K562 (cell line): Measurements from ENCODE around the gene APBB2. TPM values are rescaled to one million over a fixed set of nuclear protein-coding genes. Genes with fewer than 3 reads are reported as not detected.

Experiments used
- ATAC-seq: fragments of 200-7000 bp; cut with Tn5 transposase; 3 replicates; pipeline ENCODE4 v1.9.1; 2020; ENCODE audit warnings: moderate library complexity
- BruUV-seq: library from RNA; stranded (reverse); fragments of 400-500 nt; replicated peaks from 2 replicates; lab custom pipeline; 2021; lab: Mats Ljungman, UMichigan
- CTCF ChIA-PET: fragments of 300-600 bp; formaldehyde crosslinking; extraction: SDS; loops from one replicate; lab custom pipeline; 2021; ENCODE audit warnings: low intra/inter-chr PET ratio; lab: Yijun Ruan, JAX
- POLR2A ChIA-PET: fragments of 300-600, 350-650 bp; sonication (Branson Sonifier 250); formaldehyde crosslinking; extraction: SDS; loops from one replicate; lab custom pipeline; 2021; ENCODE audit warnings: antibody characterized with exemption, inconsistent platforms; lab: Yijun Ruan, JAX
- DNase-seq, 4 experiments: peaks; one replicate each; pipeline versions ENCODE4 v3.0.0 to v3.0.0-alpha.2; 2011 to 2018; ENCODE audit warnings: low spot score in 3 of 4, mixed read lengths in 3 of 4; ENCODE audit errors: extremely low read depth in 1 of 4
- FAIRE-seq: peaks from 2 replicates; lab custom pipeline; 2011; peaks lifted over from hg19 to GRCh38; lab: Jason Lieb, UNC
- H2AFZ ChIP-seq: 2 replicates; pipeline ENCODE4 v1.6.0; 2011; ENCODE audit warnings: low read depth, low read length, control low read depth, inconsistent platforms
- H3K27ac ChIP-seq: fragments of 200-600 bp; 3 replicates; pipeline ENCODE4 v1.8.0; 2011; ENCODE audit warnings: low read depth, mild to moderate bottlenecking, control low read depth, inconsistent platforms, low read length, moderate library complexity, mixed read lengths; ENCODE audit errors: extremely low read depth
- H3K27me3 ChIP-seq, 2 experiments: fragments of 300-600 bp in 1 of 2; 2 replicates in 1 of 2; 3 replicates in 1 of 2; pipeline versions ENCODE4 v1.6.0 to v1.8.0; 2011; ENCODE audit warnings: inconsistent platforms in 2 of 2, low read length in 2 of 2, mild to moderate bottlenecking in 1 of 2, mixed read lengths in 1 of 2, moderate library complexity in 1 of 2; ENCODE audit not compliant: control insufficient read depth in 2 of 2, insufficient read depth in 2 of 2
- H3K36me3 ChIP-seq: fragments of 300-600 bp; 3 replicates; pipeline ENCODE4 v1.8.0; 2011; ENCODE audit warnings: mild to moderate bottlenecking, low read length, inconsistent platforms; ENCODE audit not compliant: control insufficient read depth, insufficient read depth
- H3K4me1 ChIP-seq, 2 experiments: fragments of 200-600 bp in 1 of 2; replicated peaks in 1 of 2; 2 replicates in 1 of 2; 3 replicates in 1 of 2; pipeline versions ENCODE4 v1.5.1 to v1.8.0; 2011; ENCODE audit warnings: inconsistent platforms in 2 of 2, low read length in 2 of 2, mild to moderate bottlenecking in 1 of 2, mixed read lengths in 1 of 2, moderate library complexity in 1 of 2; ENCODE audit not compliant: control insufficient read depth in 2 of 2, insufficient read depth in 2 of 2
- H3K4me2 ChIP-seq: 2 replicates; pipeline ENCODE4 v1.6.1; 2011; ENCODE audit warnings: low read length, control low read depth, inconsistent platforms, mixed read lengths; ENCODE audit not compliant: insufficient read depth
- H3K4me3 ChIP-seq: fragments of 200-600 bp; sonication (generic), shearing (Covaris generic); 2 replicates; pipeline ENCODE4 v1.5.1; 2016; ENCODE audit warnings: control low read depth, inconsistent platforms
- H3K79me2 ChIP-seq: fragments of 200-600 bp; 3 replicates; pipeline ENCODE4 v1.8.0; 2011; ENCODE audit warnings: low read length, inconsistent platforms; ENCODE audit not compliant: control insufficient read depth, insufficient read depth
- H3K9ac ChIP-seq, 2 experiments: 2 replicates each; pipeline versions ENCODE4 v1.6.0 to v1.6.1; 2011; ENCODE audit warnings: low read depth in 2 of 2, low read length in 2 of 2, control low read depth in 1 of 2, inconsistent platforms in 1 of 2, mild to moderate bottlenecking in 1 of 2, mixed read lengths in 1 of 2; ENCODE audit not compliant: insufficient read depth in 1 of 2
- H3K9me1 ChIP-seq: one replicate; pipeline ENCODE4 v1.6.0; 2011; ENCODE audit warnings: inconsistent platforms, mild to moderate bottlenecking, low read length, moderate library complexity; ENCODE audit not compliant: control insufficient read depth, insufficient read depth
- H3K9me3 ChIP-seq: replicated peaks from 2 replicates; pipeline ENCODE4 v1.5.1; 2011; ENCODE audit warnings: low read depth, low read length, inconsistent platforms; ENCODE audit not compliant: control insufficient read depth, insufficient read depth
- H4K20me1 ChIP-seq: replicated peaks from 2 replicates; pipeline ENCODE4 v1.6.1; 2011; ENCODE audit warnings: low read length, inconsistent platforms, mixed read lengths; ENCODE audit not compliant: control insufficient read depth, insufficient read depth
- FUS ChIP-seq: fragments of 200-400 bp; formaldehyde crosslinking; optimal IDR thresholded peaks from 2 replicates; pipeline ENCODE3; 2017; ENCODE audit warnings: low read depth, low read length
- GATAD2B ChIP-seq: fragments of 450-650 bp; IDR thresholded peaks from 2 replicates; pipeline ENCODE4 v1.6.1; 2017; ENCODE audit warnings: mild to moderate bottlenecking, borderline replicate concordance
- IRF2 ChIP-seq: sonication (generic); formaldehyde crosslinking; IDR thresholded peaks from 2 replicates; pipeline ENCODE4 v1.8.1; 2022; ENCODE audit warnings: mild to moderate bottlenecking, missing genetic modification reagents
- MEIS2 ChIP-seq: fragments of 450-650 bp; IDR thresholded peaks from 2 replicates; pipeline ENCODE4 v1.6.1; 2014; ENCODE audit warnings: mild to moderate bottlenecking; ENCODE audit not compliant: partially characterized antibody
- NFIX ChIP-seq: fragments of 250-450 bp; sonication (Bioruptor Pico); IDR thresholded peaks from 2 replicates; pipeline ENCODE4 v1.4.0; 2020; ENCODE audit warnings: low read depth, mild to moderate bottlenecking, moderate library complexity
- PCBP2 ChIP-seq: fragments of 200-400 bp; formaldehyde crosslinking; IDR thresholded peaks from 2 replicates; pipeline ENCODE4 v1.6.1; 2018; ENCODE audit warnings: low read length, low read depth, mild to moderate bottlenecking, moderate library complexity; ENCODE audit not compliant: poor library complexity, severe bottlenecking
- ZBTB8A ChIP-seq: fragments of 450-650 bp; IDR thresholded peaks from 2 replicates; pipeline ENCODE4 v1.6.1; 2018; ENCODE audit warnings: mild to moderate bottlenecking, moderate library complexity; ENCODE audit not compliant: partially characterized antibody
- ZNF121 ChIP-seq: sonication (generic); formaldehyde crosslinking; conservative IDR thresholded peaks from 2 replicates; pipeline ENCODE4 v1.8.0; 2022; ENCODE audit warnings: missing genetic modification reagents
- ZNF586 ChIP-seq: fragments of 450-650 bp; formaldehyde crosslinking; conservative IDR thresholded peaks from 2 replicates; pipeline ENCODE4 v1.4.0; 2020; ENCODE audit warnings: mild to moderate bottlenecking, moderate library complexity
- WGBS: fragments of 100-300 bp; shearing (Covaris generic); methylation state at CpG from one replicate; pipeline ENCODE4 v1.1.6; 2016; ENCODE audit warnings: low coverage, mixed read lengths; ENCODE audit not compliant: insufficient coverage; ENCODE audit errors: missing lambda C conversion rate; 5-methylcytosine and 5-hydroxymethylcytosine counted together
- in situ Hi-C: fragments of 300-500 bp; cut with MboI; formaldehyde crosslinking; loops from 4 replicates; pipeline ENCODE4 v1.15.0; 2018; ENCODE audit warnings: inconsistent platforms, mixed read lengths
- intact Hi-C: fragments of 100-400 bp; cut with micrococcal nuclease; formaldehyde crosslinking; loops from 2 replicates; pipeline ENCODE4 v1.14.2; 2022
- polyA plus RNA-seq, 8 experiments: library from polyadenylated mRNA; depleted of rRNA in 4 of 8; stranded (reverse) in 5 of 8; unstranded in 3 of 8; fragments of >200 nt; fragmentation: Nextera tagmentation in 2 of 8; fragmentation: Illumina TruSeq in 1 of 8; extraction: Ambion mirVana in 2 of 8; extraction: Trizol in 1 of 8; gene quantifications; 2 replicates each; pipeline versions ENCODE4 v1.2.1 to v1.2.3, GENCODE V29; 2011 to 2014; ENCODE audit warnings: inconsistent platforms in 1 of 8, missing spikeins in 1 of 8
- total RNA-seq, 7 experiments: library from RNA; depleted of rRNA in 6 of 7; stranded (reverse); fragments of >200 nt in 6 of 7; fragmentation: Illumina TruSeq in 2 of 7; extraction: Trizol in 2 of 7; gene quantifications; 2 replicates each; pipeline versions ENCODE4 v1.2.1 to v1.2.3, GENCODE V29; 2011 to 2021; ENCODE audit warnings: low replicate concordance in 1 of 7
- TF ChIP-seq, protein P1 (sequence below): IDR thresholded peaks from 2 replicates; pipeline ENCODE4 v1.6.1; 2011; ENCODE audit not compliant: insufficient read length; ENCODE audit errors: extremely low read depth
- TF ChIP-seq, protein P2 (sequence below): fragments of 250-450 bp; sonication (Bioruptor Pico); IDR thresholded peaks from 2 replicates; pipeline ENCODE4 v1.8.0; 2022; ENCODE audit warnings: moderate library complexity, mild to moderate bottlenecking, inconsistent platforms
- TF ChIP-seq, protein P3 (sequence below): fragments of 450-650 bp; IDR thresholded peaks from 2 replicates; pipeline ENCODE4 v1.6.1; 2016

The APBB2 gene
- total and polyA plus RNA-seq, 9 of the 15 experiments (the other 6 are each of a cell fraction or from before 2014, with no cell fraction given) = 0.08 to 2.1 (median 1.4) TPM

DNA sequence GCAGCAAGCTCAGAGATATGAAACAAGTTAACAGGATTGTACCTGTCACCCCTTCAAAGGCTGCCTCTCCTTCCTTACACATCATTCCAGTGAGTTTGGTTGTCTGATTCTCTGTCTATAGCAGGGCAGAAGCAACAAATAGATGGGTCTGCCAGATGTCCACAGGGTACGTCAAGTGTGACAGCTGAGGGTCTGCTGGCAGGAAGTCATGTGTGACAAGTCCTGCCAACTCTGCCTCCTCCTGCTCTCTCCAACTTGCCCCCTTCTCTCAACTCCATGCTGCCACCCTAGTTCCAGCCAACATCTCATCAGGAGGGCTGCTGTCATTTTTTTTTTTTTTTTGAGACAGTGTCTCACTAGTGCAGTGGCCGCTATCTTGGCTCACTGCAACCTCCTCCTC, 355.4 kb downstream of the APBB2 start:
- intact Hi-C loops (no loop called here), in situ Hi-C loops (no loop called here)
- ChIA-PET CTCF (no interaction called here), POLR2A (no interaction called here)
- Histone ChIP-seq H3K9me1 (no peaks in the 10 kb centered on the region), H4K20me1 (no peaks in the 10 kb centered on the region), H3K9ac (no peak overlapping the region), H3K4me2 (no peak overlapping the region), H3K4me3 (no peak overlapping the region), H3K4me1 (peaks cover 0 to 7% of the 10 kb centered on the region in 2 experiments; a peak in 2 of 5 replicates), H3K36me3 (no peaks in the 10 kb centered on the region), H3K27ac (no peak overlapping the region), H2AFZ (no peak overlapping the region), H3K79me2 (no peaks in the 10 kb centered on the region), H3K9me3 (no peaks in the 10 kb centered on the region), H3K27me3 (peaks cover 14 to 32% of the 10 kb centered on the region in 2 experiments; a peak in 4 of 5 replicates)
- DNase-seq (no peak), ATAC-seq (no peak), FAIRE-seq (no peak)
- WGBS = 0% methylated on average over 2 of the region's 2 CpGs
- TF ChIP-seq IRF2 (CRISPR knock-in tag) = no peak
- TF ChIP-seq, protein P1, sequence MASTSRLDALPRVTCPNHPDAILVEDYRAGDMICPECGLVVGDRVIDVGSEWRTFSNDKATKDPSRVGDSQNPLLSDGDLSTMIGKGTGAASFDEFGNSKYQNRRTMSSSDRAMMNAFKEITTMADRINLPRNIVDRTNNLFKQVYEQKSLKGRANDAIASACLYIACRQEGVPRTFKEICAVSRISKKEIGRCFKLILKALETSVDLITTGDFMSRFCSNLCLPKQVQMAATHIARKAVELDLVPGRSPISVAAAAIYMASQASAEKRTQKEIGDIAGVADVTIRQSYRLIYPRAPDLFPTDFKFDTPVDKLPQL = no peak
- no TSS peak for BruUV-seq

DNA sequence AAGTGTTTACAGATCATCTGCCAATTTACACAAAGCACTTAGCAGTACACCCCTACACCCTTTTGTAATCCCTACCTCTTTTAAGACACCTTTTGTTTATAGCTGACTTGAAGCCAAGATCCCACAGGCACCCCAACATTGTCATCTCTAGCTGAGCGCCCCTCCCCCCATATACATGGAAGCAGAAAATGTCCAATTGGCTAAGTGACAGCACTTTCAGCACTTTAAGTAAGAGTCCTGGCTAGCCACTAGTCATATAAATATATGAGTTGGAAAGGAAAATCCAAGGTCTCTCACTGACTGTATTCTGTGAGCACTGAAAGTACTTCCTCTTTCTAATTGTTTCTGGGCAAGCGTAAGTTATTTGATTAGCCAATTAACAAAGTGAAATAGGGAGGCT, 356.4 kb downstream of the APBB2 start:
- no peaks in the 10 kb centered on the region for H4K20me1 ChIP-seq
- H3K9me3 ChIP-seq = no peaks in the 10 kb centered on the region
- no peak overlapping the region for H3K9ac ChIP-seq
- FAIRE-seq (no peak), ATAC-seq (no peak), DNase-seq (no peak)
- no peaks in the 10 kb centered on the region for H3K9me1 ChIP-seq
- no peak overlapping the region for H3K4me2 ChIP-seq
- no peak overlapping the region for H2AFZ ChIP-seq
- no peak for TF ChIP-seq MEIS2
- TF ChIP-seq, protein P2, sequence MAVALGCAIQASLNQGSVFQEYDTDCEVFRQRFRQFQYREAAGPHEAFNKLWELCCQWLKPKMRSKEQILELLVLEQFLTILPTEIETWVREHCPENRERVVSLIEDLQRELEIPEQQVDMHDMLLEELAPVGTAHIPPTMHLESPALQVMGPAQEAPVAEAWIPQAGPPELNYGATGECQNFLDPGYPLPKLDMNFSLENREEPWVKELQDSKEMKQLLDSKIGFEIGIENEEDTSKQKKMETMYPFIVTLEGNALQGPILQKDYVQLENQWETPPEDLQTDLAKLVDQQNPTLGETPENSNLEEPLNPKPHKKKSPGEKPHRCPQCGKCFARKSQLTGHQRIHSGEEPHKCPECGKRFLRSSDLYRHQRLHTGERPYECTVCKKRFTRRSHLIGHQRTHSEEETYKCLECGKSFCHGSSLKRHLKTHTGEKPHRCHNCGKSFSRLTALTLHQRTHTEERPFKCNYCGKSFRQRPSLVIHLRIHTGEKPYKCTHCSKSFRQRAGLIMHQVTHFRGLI = no peak
- TF ChIP-seq ZNF121 (CRISPR knock-in tag) = no peak
- no peak for TF ChIP-seq FUS
- TF ChIP-seq NFIX (CRISPR knock-in tag) = no peak
- no peak for TF ChIP-seq GATAD2B
- no peak for TF ChIP-seq PCBP2
- TF ChIP-seq ZBTB8A = no peak
- TF ChIP-seq, protein P3, sequence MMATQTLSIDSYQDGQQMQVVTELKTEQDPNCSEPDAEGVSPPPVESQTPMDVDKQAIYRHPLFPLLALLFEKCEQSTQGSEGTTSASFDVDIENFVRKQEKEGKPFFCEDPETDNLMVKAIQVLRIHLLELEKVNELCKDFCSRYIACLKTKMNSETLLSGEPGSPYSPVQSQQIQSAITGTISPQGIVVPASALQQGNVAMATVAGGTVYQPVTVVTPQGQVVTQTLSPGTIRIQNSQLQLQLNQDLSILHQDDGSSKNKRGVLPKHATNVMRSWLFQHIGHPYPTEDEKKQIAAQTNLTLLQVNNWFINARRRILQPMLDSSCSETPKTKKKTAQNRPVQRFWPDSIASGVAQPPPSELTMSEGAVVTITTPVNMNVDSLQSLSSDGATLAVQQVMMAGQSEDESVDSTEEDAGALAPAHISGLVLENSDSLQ = no peak
- no peak for TF ChIP-seq ZNF586 (CRISPR knock-in tag)
- peaks cover 0 to 7% of the 10 kb centered on the region in 2 experiments; a peak in 2 of 5 replicates for H3K4me1 ChIP-seq
- 0% methylated on average over 2 of the region's 2 CpGs for WGBS
- H3K27ac ChIP-seq = no peak overlapping the region
- H3K36me3 ChIP-seq = no peaks in the 10 kb centered on the region
- H3K79me2 ChIP-seq = no peaks in the 10 kb centered on the region
- CTCF ChIA-PET = no interaction called here
- in situ Hi-C loops = no loop called here
- no peak overlapping the region for H3K4me3 ChIP-seq
- BruUV-seq = no TSS peak
- POLR2A ChIA-PET = no interaction called here
- peaks cover 11 to 27% of the 10 kb centered on the region in 2 experiments; a peak in 4 of 5 replicates for H3K27me3 ChIP-seq
- intact Hi-C loops = no loop called here
